GM12873 (cell line): ENCODE measurements around the gene CDH15.

Source experiments
- CTCF ChIP-seq: IDR thresholded peaks from 2 replicates; pipeline ENCODE4 v1.5.1; 2012; ENCODE audit warnings: low read depth, mild to moderate bottlenecking, moderate library complexity, low read length, control low read depth; ENCODE audit not compliant: insufficient read depth; ENCODE audit errors: missing control alignments

The CDH15 gene

GRCh38 chr16:89201439-89202377 lies 30.2 kb downstream of the CDH15 start:
- TF ChIP-seq CTCF, result no peak

GRCh38 chr16:89202422-89203215 lies 31.1 kb downstream of the CDH15 start:
- no peak for TF ChIP-seq CTCF

- TF ChIP-seq CTCF, result no peak
Observed at GRCh38 chr16:89207993-89208392, 36.4 kb downstream of the CDH15 start.

GRCh38 chr16:89209522-89210044 lies 38.0 kb downstream of the CDH15 start:
- no peak for TF ChIP-seq CTCF

GRCh38 chr16:89210165-89210903 lies 38.8 kb downstream of the CDH15 start:
- no peak for TF ChIP-seq CTCF

GRCh38 chr16:89210904-89211515 lies 39.5 kb downstream of the CDH15 start:
- no peak for TF ChIP-seq CTCF
